HepG2 (cell line): ENCODE results near the gene CNP. TPM values are rescaled to one million over a fixed set of nuclear protein-coding genes. Genes with fewer than 3 reads are reported as not detected.

ENCODE experiments used
- ARID5B ChIP-seq: IDR thresholded peaks from 2 replicates; pipeline ENCODE4 v1.4.0; 2020; ENCODE audit warnings: mild to moderate bottlenecking, missing genetic modification reagents
- DR1 ChIP-seq: sonication (generic); formaldehyde crosslinking; IDR thresholded peaks from 2 replicates; pipeline ENCODE4 v1.8.0; 2021; ENCODE audit warnings: mild to moderate bottlenecking, missing genetic modification reagents, inconsistent platforms
- IKZF5 ChIP-seq: IDR thresholded peaks from 2 replicates; pipeline ENCODE4 v1.6.1; 2018; ENCODE audit warnings: missing genetic modification reagents, mild to moderate bottlenecking, missing compliant biosample characterization
- PAXIP1 ChIP-seq: sonication (generic); formaldehyde crosslinking; conservative IDR thresholded peaks from 2 replicates; pipeline ENCODE4 v1.4.0; 2020; ENCODE audit warnings: mild to moderate bottlenecking, missing genetic modification reagents, moderate library complexity
- PTBP1 ChIP-seq: fragments of 200-400 bp; formaldehyde crosslinking; IDR thresholded peaks from 2 replicates; pipeline ENCODE4 v1.6.1; 2018; ENCODE audit warnings: low read length, low read depth; ENCODE audit not compliant: poor library complexity, severe bottlenecking
- RERE ChIP-seq: IDR thresholded peaks from 2 replicates; pipeline ENCODE4 v1.6.1; 2016; ENCODE audit warnings: low read depth, missing genetic modification reagents, missing compliant biosample characterization
- SNRNP70 ChIP-seq: fragments of 200-400 bp; formaldehyde crosslinking; IDR thresholded peaks from 2 replicates; pipeline ENCODE4 v1.6.1; 2017; ENCODE audit warnings: mild to moderate bottlenecking, low read depth, low read length, moderate library complexity
- TBL1XR1 ChIP-seq: fragments of 150-350 bp; IDR thresholded peaks from 2 replicates; pipeline ENCODE4 v1.6.1; 2014; ENCODE audit warnings: borderline replicate concordance, low read length; ENCODE audit not compliant: partially characterized antibody
- UBTF ChIP-seq: sonication (generic); formaldehyde crosslinking; IDR thresholded peaks from 2 replicates; pipeline ENCODE4 v1.4.0; 2020; ENCODE audit warnings: mild to moderate bottlenecking, missing genetic modification reagents
- ZNF709 ChIP-seq: sonication (generic); formaldehyde crosslinking; IDR thresholded peaks from 2 replicates; pipeline ENCODE4 v1.5.0; 2020; ENCODE audit warnings: mild to moderate bottlenecking, missing genetic modification reagents
- polyA plus RNA-seq, 8 experiments: library from polyadenylated mRNA; depleted of rRNA in 3 of 8; stranded (reverse) in 7 of 8; unstranded in 1 of 8; fragments of >200 nt; fragmentation: Illumina TruSeq in 4 of 8; extraction: Trizol in 4 of 8; gene quantifications; 2 replicates each; pipeline versions ENCODE4 v1.2.1 to v1.2.3, GENCODE V29; 2011 to 2016; ENCODE audit warnings: low read depth in 4 of 8, missing spikeins in 1 of 8, mixed read lengths in 1 of 8; ENCODE audit not compliant: insufficient read depth in 1 of 8
- total RNA-seq, 5 experiments: library from RNA; depleted of rRNA; stranded (reverse); fragments of >200 nt; fragmentation: Illumina TruSeq; extraction: Trizol; gene quantifications; 2 replicates each; pipeline ENCODE4 v1.2.3, GENCODE V29; 2016; ENCODE audit warnings: low read depth in 1 of 5

The CNP gene
- total and polyA plus RNA-seq, 2 of the 13 experiments (the other 11 are each of a cell fraction or from before 2014, with no cell fraction given), result 97.2 to 161 TPM

GRCh38 chr17:41918314-41919164, 48.1 kb upstream of the CNP start, which contains the start of gene ACLY (continued):
- TF ChIP-seq PAXIP1 (no peak), DR1 (CRISPR knock-in tag) (peak; percentile 99), ZNF709 (no peak), TBL1XR1 (no peak), UBTF (CRISPR knock-in tag) (peak; percentile 71), SNRNP70 (no peak), ARID5B (CRISPR knock-in tag) (peak; percentile 8; the same call in 1 of the 2 replicates), RERE (CRISPR knock-in tag) (no peak), PTBP1 (no peak), IKZF5 (CRISPR knock-in tag) (0 out of 2 replicates have a peak, but pooled peaks have one; percentile 25)
